ENCODE data around the gene KRTAP29-1. TPM values are rescaled to one million over a fixed set of nuclear protein-coding genes. Genes with fewer than 3 reads are reported as not detected.

The KRTAP29-1 gene
- total RNA-seq, 1 experiment from 2014 or later = not detected

DNA sequence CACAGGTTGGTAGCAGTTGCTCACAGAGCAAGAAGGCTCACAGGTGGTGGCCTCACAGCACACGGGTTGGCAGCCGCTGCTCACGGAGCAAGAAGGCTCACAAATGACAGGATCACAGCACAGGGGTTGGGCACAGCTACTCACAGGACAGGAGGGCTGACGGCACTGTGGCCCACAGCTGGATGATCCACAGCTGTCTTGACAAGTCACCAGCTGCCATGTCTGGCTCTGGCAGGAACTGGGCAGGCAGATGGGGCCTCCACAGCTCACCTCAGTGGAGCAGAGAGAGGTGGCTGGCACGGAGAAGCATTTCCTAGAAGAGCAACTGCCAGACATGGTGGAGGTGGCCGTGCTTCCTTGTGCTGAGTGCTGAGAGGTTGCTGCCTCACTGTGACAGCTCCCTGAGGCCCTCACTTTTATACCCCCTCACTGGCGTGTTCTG, 6.3 kb upstream of the KRTAP29-1 start, which contains the start of gene KRTAP16-1:
KRTAP16-1 (minus strand) TSS at position 392 of the 442 bp plus-strand sequence; CDS start at position 336, 56 bp downstream.
- Histone ChIP-seq H3K27me3 (replicated peaks; ENCODE audit: insufficient read depth, low read depth, low read length, poor library complexity) (no peaks in the 10 kb centered on the region), H3K36me3 (ENCODE audit: insufficient read depth, low read length, poor library complexity, severe bottlenecking) (no peaks in the 10 kb centered on the region), H3K4me1 (ENCODE audit: insufficient read depth, low read length, poor library complexity, severe bottlenecking) (no peaks in the 10 kb centered on the region), H3K27ac (ENCODE audit: low read depth, low read length, poor library complexity, severe bottlenecking) (no peak within 1 kb of the TSS), H3K9me3 (ENCODE audit: low read depth, low read length, poor library complexity, severe bottlenecking) (no peaks in the 10 kb centered on the region), H3K4me3 (ENCODE audit: low read depth, low read length, poor library complexity, severe bottlenecking) (no peak within 1 kb of the TSS)
- intact Hi-C loops (cut with micrococcal nuclease; ENCODE audit: unreplicated experiment) = no loop called here
- DNase-seq (ENCODE audit: low spot score) = no peak
- ChIA-PET POLR2A (ENCODE audit: low non-redundant PET) (no interaction called here), CTCF (no interaction called here)
- no TSS peak for BruUV-seq (replicated peaks)
- no peak for TF ChIP-seq EZH2 (IDR thresholded peaks at IDR 0.05; ENCODE audit: borderline replicate concordance, low read depth, low read length, poor library complexity, severe bottlenecking)
- TF ChIP-seq, protein P1, sequence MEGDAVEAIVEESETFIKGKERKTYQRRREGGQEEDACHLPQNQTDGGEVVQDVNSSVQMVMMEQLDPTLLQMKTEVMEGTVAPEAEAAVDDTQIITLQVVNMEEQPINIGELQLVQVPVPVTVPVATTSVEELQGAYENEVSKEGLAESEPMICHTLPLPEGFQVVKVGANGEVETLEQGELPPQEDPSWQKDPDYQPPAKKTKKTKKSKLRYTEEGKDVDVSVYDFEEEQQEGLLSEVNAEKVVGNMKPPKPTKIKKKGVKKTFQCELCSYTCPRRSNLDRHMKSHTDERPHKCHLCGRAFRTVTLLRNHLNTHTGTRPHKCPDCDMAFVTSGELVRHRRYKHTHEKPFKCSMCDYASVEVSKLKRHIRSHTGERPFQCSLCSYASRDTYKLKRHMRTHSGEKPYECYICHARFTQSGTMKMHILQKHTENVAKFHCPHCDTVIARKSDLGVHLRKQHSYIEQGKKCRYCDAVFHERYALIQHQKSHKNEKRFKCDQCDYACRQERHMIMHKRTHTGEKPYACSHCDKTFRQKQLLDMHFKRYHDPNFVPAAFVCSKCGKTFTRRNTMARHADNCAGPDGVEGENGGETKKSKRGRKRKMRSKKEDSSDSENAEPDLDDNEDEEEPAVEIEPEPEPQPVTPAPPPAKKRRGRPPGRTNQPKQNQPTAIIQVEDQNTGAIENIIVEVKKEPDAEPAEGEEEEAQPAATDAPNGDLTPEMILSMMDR (conservative IDR thresholded peaks at IDR 0.05; ENCODE audit: low read depth, low read length) = no peak

DNA sequence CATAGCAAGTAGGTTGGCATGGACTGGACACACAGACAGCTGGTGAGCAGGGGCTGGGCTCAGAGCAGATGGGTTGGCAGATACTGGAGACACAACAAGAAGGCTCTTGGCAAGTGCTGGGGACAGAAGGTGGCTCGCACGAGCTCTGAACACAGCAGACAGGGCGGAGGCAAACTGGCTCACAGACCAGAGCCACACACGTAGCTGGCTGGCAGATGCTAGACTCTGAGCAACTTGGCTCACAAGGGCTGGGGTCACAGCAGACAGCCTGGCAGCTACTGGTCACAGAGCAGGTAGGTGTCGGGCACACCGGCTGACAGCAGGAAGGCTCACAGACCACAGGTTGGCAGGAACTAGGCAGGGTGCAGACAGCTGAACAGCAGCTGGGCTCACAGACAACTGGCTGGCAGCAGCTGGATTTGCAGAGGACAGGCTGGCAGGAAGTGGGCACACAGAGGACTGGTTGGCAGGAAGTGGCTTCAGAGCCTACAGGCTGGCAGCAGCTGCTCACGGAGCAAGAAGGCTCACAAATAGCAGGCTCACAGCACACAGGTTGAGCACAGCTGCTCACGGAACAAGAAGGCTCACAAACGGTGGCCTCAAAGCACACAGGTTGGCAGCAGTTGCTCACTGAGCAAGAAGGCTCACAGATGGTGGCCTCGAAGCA, 5.7 kb upstream of the KRTAP29-1 start:
- no peak for TF ChIP-seq EZH2 (IDR thresholded peaks at IDR 0.05; ENCODE audit: borderline replicate concordance, low read depth, low read length, poor library complexity, severe bottlenecking)
- TF ChIP-seq, protein P1 (conservative IDR thresholded peaks at IDR 0.05; ENCODE audit: low read depth, low read length) = no peak
- H3K36me3 ChIP-seq (ENCODE audit: insufficient read depth, low read length, poor library complexity, severe bottlenecking) = no peaks in the 10 kb centered on the region
- no peak for DNase-seq (ENCODE audit: low spot score)
- no peak overlapping the region for H3K4me3 ChIP-seq (ENCODE audit: low read depth, low read length, poor library complexity, severe bottlenecking)
- H3K4me1 ChIP-seq (ENCODE audit: insufficient read depth, low read length, poor library complexity, severe bottlenecking) = no peaks in the 10 kb centered on the region
- no TSS peak for BruUV-seq (replicated peaks)
- H3K27me3 ChIP-seq (replicated peaks; ENCODE audit: insufficient read depth, low read depth, low read length, poor library complexity) = no peaks in the 10 kb centered on the region
- no peaks in the 10 kb centered on the region for H3K9me3 ChIP-seq (ENCODE audit: low read depth, low read length, poor library complexity, severe bottlenecking)
- intact Hi-C loops (cut with micrococcal nuclease; ENCODE audit: unreplicated experiment) = no loop called here
- H3K27ac ChIP-seq (ENCODE audit: low read depth, low read length, poor library complexity, severe bottlenecking) = no peak overlapping the region
- ChIA-PET CTCF (no interaction called here), POLR2A (ENCODE audit: low non-redundant PET) (no interaction called here)

DNA sequence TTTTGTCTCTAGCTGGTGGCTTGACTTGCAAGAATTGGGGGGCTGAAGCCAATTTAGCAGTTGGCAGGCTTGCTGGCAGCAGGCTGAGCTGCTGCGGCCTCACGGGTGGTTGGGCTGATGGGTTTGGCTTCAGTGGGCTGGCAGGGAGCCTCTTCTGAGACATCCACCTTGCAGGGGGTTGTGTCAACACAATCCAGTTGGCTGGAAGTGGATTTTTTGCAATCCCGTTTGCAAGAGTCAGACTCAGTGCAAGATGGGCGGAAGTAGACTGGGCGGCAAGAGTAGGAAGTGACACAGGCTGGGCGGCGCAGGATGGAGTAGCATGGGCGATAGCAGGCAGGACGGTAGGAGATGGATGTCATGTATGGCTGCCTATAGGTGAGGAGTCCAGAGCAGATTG, 5.0 kb upstream of the KRTAP29-1 start:
- Histone ChIP-seq H3K4me1 (ENCODE audit: insufficient read depth, low read length, poor library complexity, severe bottlenecking) (no peaks in the 10 kb centered on the region), H3K27me3 (replicated peaks; ENCODE audit: insufficient read depth, low read depth, low read length, poor library complexity) (no peaks in the 10 kb centered on the region), H3K27ac (ENCODE audit: low read depth, low read length, poor library complexity, severe bottlenecking) (no peak overlapping the region), H3K4me3 (ENCODE audit: low read depth, low read length, poor library complexity, severe bottlenecking) (no peak overlapping the region), H3K9me3 (ENCODE audit: low read depth, low read length, poor library complexity, severe bottlenecking) (no peaks in the 10 kb centered on the region), H3K36me3 (ENCODE audit: insufficient read depth, low read length, poor library complexity, severe bottlenecking) (no peaks in the 10 kb centered on the region)
- no peak for DNase-seq (ENCODE audit: low spot score)
- intact Hi-C loops (cut with micrococcal nuclease; ENCODE audit: unreplicated experiment) = no loop called here
- ChIA-PET CTCF (no interaction called here), POLR2A (ENCODE audit: low non-redundant PET) (no interaction called here)
- BruUV-seq (replicated peaks) = no TSS peak
- TF ChIP-seq EZH2 (IDR thresholded peaks at IDR 0.05; ENCODE audit: borderline replicate concordance, low read depth, low read length, poor library complexity, severe bottlenecking) = no peak
- TF ChIP-seq, protein P1 (conservative IDR thresholded peaks at IDR 0.05; ENCODE audit: low read depth, low read length) = no peak
